Stimulated activated CD8-positive, alpha-beta memory T cell treated with anti-CD3 and anti-CD28 coated beads, Interleukin-12 subunit alpha, Interleukin-12 subunit beta, amount 100 ng/mL, for 24 hours (primary cell): ENCODE data around the gene SLC35G4.
"Not testable (repeated sequence)": the region's sequence is repeated elsewhere in the genome, so short reads cannot be mapped to it uniquely, and the experiment has no call there.

Experiments used
- DNase-seq: peaks from one replicate; pipeline ENCODE4 v3.0.0-alpha.2; 2020; ENCODE audit errors: extremely low read depth

The SLC35G4 gene

GRCh38 chr18:11609488-11609887 is at the start of gene SLC35G4:
Gene SLC35G4 (plus strand): TSS chr18:11609596. CDS start chr18:11609596, 0 bp downstream.
- DNase-seq: not testable (repeated sequence)

- DNase-seq: no peak
Measured at GRCh38 chr18:11561293-11561692, 48.1 kb upstream of the SLC35G4 start.

- no peak for DNase-seq
Measured at GRCh38 chr18:11565716-11566115, 43.7 kb upstream of the SLC35G4 start.

GRCh38 chr18:11566236-11566965 is 43.0 kb upstream of the SLC35G4 start:
- no peak for DNase-seq

- no peak for DNase-seq
Measured at GRCh38 chr18:11567396-11567795, 42.0 kb upstream of the SLC35G4 start.

GRCh38 chr18:11570073-11570588 is 39.3 kb upstream of the SLC35G4 start:
- DNase-seq: no peak

- no peak for DNase-seq
Measured at GRCh38 chr18:11570769-11571412, 38.5 kb upstream of the SLC35G4 start.

- DNase-seq: no peak
Measured at GRCh38 chr18:11572201-11572600, 37.2 kb upstream of the SLC35G4 start.

GRCh38 chr18:11574545-11574944 is 34.9 kb upstream of the SLC35G4 start:
- DNase-seq: no peak

- no peak for DNase-seq
Measured at GRCh38 chr18:11577271-11578112, 31.9 kb upstream of the SLC35G4 start.

- DNase-seq: no peak
Measured at GRCh38 chr18:11578799-11579198, 30.6 kb upstream of the SLC35G4 start.

GRCh38 chr18:11579916-11580315 is 29.5 kb upstream of the SLC35G4 start:
- DNase-seq: no peak

- DNase-seq: no peak
Measured at GRCh38 chr18:11581286-11581685, 28.1 kb upstream of the SLC35G4 start.

GRCh38 chr18:11585596-11585995 is 23.8 kb upstream of the SLC35G4 start:
- DNase-seq: no peak

- no peak for DNase-seq
Measured at GRCh38 chr18:11586896-11587295, 22.5 kb upstream of the SLC35G4 start.

GRCh38 chr18:11587432-11587831 is 22.0 kb upstream of the SLC35G4 start:
- DNase-seq: no peak

GRCh38 chr18:11587846-11588245 is 21.6 kb upstream of the SLC35G4 start:
- no peak for DNase-seq

- no peak for DNase-seq
Measured at GRCh38 chr18:11591957-11592356, 17.4 kb upstream of the SLC35G4 start.

- no peak for DNase-seq
Measured at GRCh38 chr18:11600321-11600720, 9.1 kb upstream of the SLC35G4 start.

- no peak for DNase-seq
Measured at GRCh38 chr18:11607906-11608305, 1.5 kb upstream of the SLC35G4 start.

- not testable (repeated sequence) for DNase-seq
Measured at GRCh38 chr18:11608618-11609017, 778 bp upstream of the SLC35G4 start.

GRCh38 chr18:11613073-11613472 is 3.7 kb downstream of the SLC35G4 start:
- not testable (repeated sequence) for DNase-seq
